Smooth muscle cell (in vitro differentiated cells): ENCODE data around the gene RPL22. TPM values are rescaled to one million over a fixed set of nuclear protein-coding genes. Genes with fewer than 3 reads are reported as not detected.

Experiments
- DNase-seq: peaks from one replicate; lab custom pipeline; 2025; ENCODE audit not compliant: unreplicated experiment; lab: John Stamatoyannopoulos, UW
- H2AFZ ChIP-seq: fragments of 200-600 bp; sonication (generic); 2 replicates; pipeline ENCODE4 v1.6.0; 2016; ENCODE audit warnings: antibody characterized with exemption, low read depth, mild to moderate bottlenecking
- H3F3A ChIP-seq: fragments of 200-600 bp; sonication (generic); 2 replicates; pipeline ENCODE4 v1.6.0; 2017; ENCODE audit warnings: antibody characterized with exemption, low read depth
- H3K27ac ChIP-seq: fragments of 200-600 bp; sonication (generic); 2 replicates; pipeline ENCODE4 v1.5.1; 2016; ENCODE audit warnings: low read depth, mild to moderate bottlenecking
- H3K27me3 ChIP-seq: fragments of 200-600 bp; sonication (generic); 2 replicates; pipeline ENCODE4 v1.6.1; 2016; ENCODE audit warnings: low read depth, mild to moderate bottlenecking
- H3K36me3 ChIP-seq: fragments of 200-600 bp; sonication (generic); 2 replicates; pipeline ENCODE4 v1.5.1; 2016; ENCODE audit warnings: low read depth
- H3K4me1 ChIP-seq: fragments of 200-600 bp; sonication (generic); 2 replicates; pipeline ENCODE4 v1.5.1; 2016; ENCODE audit warnings: low read depth
- H3K4me2 ChIP-seq: fragments of 200-600 bp; sonication (generic); 2 replicates; pipeline ENCODE4 v1.6.0; 2016; ENCODE audit warnings: mild to moderate bottlenecking
- H3K4me3 ChIP-seq: fragments of 200-600 bp; sonication (generic); 2 replicates; pipeline ENCODE4 v1.5.1; 2016; ENCODE audit warnings: mild to moderate bottlenecking
- H3K79me2 ChIP-seq: fragments of 200-600 bp; sonication (generic); 2 replicates; pipeline ENCODE4 v1.6.0; 2016; ENCODE audit warnings: low read depth, mild to moderate bottlenecking
- H3K9ac ChIP-seq: fragments of 200-600 bp; sonication (generic); 2 replicates; pipeline ENCODE4 v1.6.0; 2016; ENCODE audit warnings: low read depth
- H3K9me3 ChIP-seq: fragments of 200-600 bp; sonication (generic); replicated peaks from 2 replicates; pipeline ENCODE4 v1.5.1; 2016; ENCODE audit warnings: low read depth
- H4K20me1 ChIP-seq: fragments of 200-600 bp; sonication (generic); 2 replicates; pipeline ENCODE4 v1.6.0; 2016; ENCODE audit warnings: low read depth
- CTCF ChIP-seq: fragments of 200-600 bp; sonication (generic); IDR thresholded peaks from 2 replicates; pipeline ENCODE4 v1.5.1; 2017; ENCODE audit warnings: borderline replicate concordance, mild to moderate bottlenecking, antibody characterized with exemption; ENCODE audit not compliant: insufficient read depth, poor library complexity, severe bottlenecking
- WGBS: methylation state at CpG from one replicate; pipeline ENCODE4 v1.1.7; 2016; ENCODE audit warnings: low lambda C conversion rate; 5-methylcytosine and 5-hydroxymethylcytosine counted together
- polyA plus RNA-seq: library from polyadenylated mRNA; unstranded; fragments of >200 nt; fragmentation: Nextera tagmentation; extraction: Ambion mirVana; gene quantifications from 2 replicates; pipeline ENCODE4 v1.2.1, GENCODE V29; 2016
- total RNA-seq: library from RNA; depleted of rRNA; stranded (reverse); fragments of >200 nt; gene quantifications from 2 replicates; pipeline ENCODE4 v1.2.3, GENCODE V29; 2014

RPL22 gene
- total and polyA plus RNA-seq, 2 experiments from 2014 or later = 108 TPM

- Histone ChIP-seq H3K27me3 (peaks cover 35% of the 10 kb centered on the region), H3F3A (no peaks in the 10 kb centered on the region), H3K9me3 (no peaks in the 10 kb centered on the region), H3K4me1 (no peaks in the 10 kb centered on the region), H4K20me1 (peaks cover 17% of the 10 kb centered on the region), H3K27ac (no peak overlapping the region), H3K36me3 (no peaks in the 10 kb centered on the region), H3K4me3 (no peak overlapping the region), H2AFZ (no peak overlapping the region), H3K79me2 (no peaks in the 10 kb centered on the region), H3K4me2 (no peak overlapping the region), H3K9ac (no peak overlapping the region)
- WGBS = 94% methylated on average over 5 of the region's 5 CpGs
- no peak for TF ChIP-seq CTCF
- no peak for DNase-seq
Measured at GRCh38 chr1:6174621-6175410, 24.6 kb downstream of the RPL22 start.

GRCh38 chr1:6172549-6172948 lies 26.8 kb downstream of the RPL22 start:
- H3K27me3 ChIP-seq = peaks cover 24% of the 10 kb centered on the region
- H3K36me3 ChIP-seq = no peaks in the 10 kb centered on the region
- H4K20me1 ChIP-seq = peaks cover 1% of the 10 kb centered on the region
- H3K4me1 ChIP-seq = no peaks in the 10 kb centered on the region
- no peaks in the 10 kb centered on the region for H3K79me2 ChIP-seq
- H3K4me3 ChIP-seq = no peak overlapping the region
- H3K9ac ChIP-seq = no peak overlapping the region
- no peak overlapping the region for H3K27ac ChIP-seq
- DNase-seq = no peak
- no peaks in the 10 kb centered on the region for H3F3A ChIP-seq
- H2AFZ ChIP-seq = no peak overlapping the region
- H3K4me2 ChIP-seq = no peak overlapping the region
- no peaks in the 10 kb centered on the region for H3K9me3 ChIP-seq
- whole genome bisulfite sequencing = 82% methylated on average over 10 of the region's 10 CpGs
- no peak for TF ChIP-seq CTCF

- H3K27ac ChIP-seq = no peak overlapping the region
- H3K36me3 ChIP-seq = no peaks in the 10 kb centered on the region
- H3K9ac ChIP-seq = no peak overlapping the region
- no peaks in the 10 kb centered on the region for H4K20me1 ChIP-seq
- no peaks in the 10 kb centered on the region for H3F3A ChIP-seq
- DNase-seq = no peak
- WGBS = 58% methylated on average over 9 of the region's 10 CpGs
- H3K4me3 ChIP-seq = no peak overlapping the region
- peaks cover 21% of the 10 kb centered on the region for H3K27me3 ChIP-seq
- H3K4me1 ChIP-seq = no peaks in the 10 kb centered on the region
- peak; percentile 14 for TF ChIP-seq CTCF
- no peak overlapping the region for H3K4me2 ChIP-seq
- H3K9me3 ChIP-seq = no peaks in the 10 kb centered on the region
- H2AFZ ChIP-seq = no peak overlapping the region
- no peaks in the 10 kb centered on the region for H3K79me2 ChIP-seq
Measured at GRCh38 chr1:6171548-6172124, 27.8 kb downstream of the RPL22 start.
